ENCODE results near the gene SLC41A3. TPM values are rescaled to one million over a fixed set of nuclear protein-coding genes. Genes with fewer than 3 reads are reported as not detected.

SLC41A3 gene
- total RNA-seq, 4 donors from 2014 or later = 22.7 to 41.5 (median 29.1) TPM

DNA sequence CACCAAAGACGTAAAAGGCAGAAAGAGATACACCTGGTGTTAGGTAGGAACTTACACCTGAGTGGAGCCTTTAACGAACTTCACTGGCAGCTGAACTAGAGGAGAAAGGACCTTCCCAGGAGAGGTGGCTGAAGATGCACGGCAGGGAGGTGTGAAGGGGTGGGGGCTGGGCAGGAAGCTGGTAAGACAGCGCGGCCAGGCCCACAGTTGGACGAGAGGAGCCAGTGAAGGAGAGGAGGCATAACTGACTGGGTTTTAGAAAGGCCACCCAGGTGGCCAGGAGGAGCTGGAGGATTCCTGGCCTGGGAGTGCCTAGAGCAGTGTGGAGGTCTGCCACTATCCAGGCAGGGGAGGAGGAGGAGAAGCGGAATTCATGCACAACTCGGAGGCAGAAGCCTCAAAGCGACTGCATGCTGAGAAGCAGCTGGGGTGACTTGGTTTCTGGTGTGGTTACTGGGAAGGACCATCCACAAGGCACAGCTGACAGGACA is 51.9 kb downstream of the SLC41A3 start:
- in situ Hi-C loops (cut with MboI; ENCODE audit: low pct_ligation_motif_present in 1 of 4, low pct_unique_long_range_greater_than_20kb in 1 of 4, low sequenced_read_pairs in 3 of 4) = no loop called here
- H3K27me3 ChIP-seq = no peaks in the 10 kb centered on the region

DNA sequence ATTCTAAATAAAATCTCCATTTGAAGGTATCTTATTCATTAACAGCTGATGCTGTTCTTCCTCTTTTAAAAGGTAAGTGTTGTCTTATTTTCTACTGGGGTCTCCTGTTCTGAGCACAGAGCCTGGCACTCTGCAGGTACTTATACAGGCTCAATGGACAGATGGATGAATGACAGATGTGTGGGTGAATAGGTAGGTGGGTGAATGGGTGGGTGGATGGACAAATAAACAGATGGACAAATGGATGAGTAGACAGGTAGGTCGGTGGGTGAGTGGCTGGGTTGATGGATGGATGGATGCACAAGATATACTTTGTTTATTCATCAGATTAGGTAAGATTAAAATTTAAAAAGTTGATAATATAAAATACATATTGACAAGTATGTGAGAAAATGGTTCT is 53.5 kb downstream of the SLC41A3 start:
- no peak for DNase-seq
- Histone ChIP-seq H3K27me3 (no peaks in the 10 kb centered on the region), H3K27ac (no peak overlapping the region), H3K4me3 (no peak overlapping the region), H3K36me3 (no peaks in the 10 kb centered on the region), H3K9me3 (peaks cover 7 to 9% of the 10 kb centered on the region in 2 donors), H3K4me1 (no peaks in the 10 kb centered on the region)
- 76 to 79% methylated on average over 1 of the region's 1 CpG for WGBS, 2 donors (ENCODE audit: low coverage in 1 of 2)
- intact Hi-C loops (cut with DNase I; ENCODE audit: low total_unique reads) (no loop called here), in situ Hi-C loops (cut with MboI; ENCODE audit: low pct_ligation_motif_present in 1 of 4, low pct_unique_long_range_greater_than_20kb in 1 of 4, low sequenced_read_pairs in 3 of 4) (no loop called here)
- TF ChIP-seq CTCF (IDR thresholded peaks at IDR 0.05) (no peak), POLR2AphosphoS5 (IDR thresholded peaks at IDR 0.05) (no peak), EP300 (IDR thresholded peaks at IDR 0.05; ENCODE audit: low read depth) (no peak), POLR2A (IDR thresholded peaks at IDR 0.05) (no peak)

More for the DNA sequence above, 51.9 kb downstream of the SLC41A3 start:
- Histone ChIP-seq H3K4me1 (no peaks in the 10 kb centered on the region), H3K4me3 (no peak overlapping the region), H3K27ac (no peak overlapping the region), H3K36me3 (no peaks in the 10 kb centered on the region), H3K9me3 (peaks cover 7 to 9% of the 10 kb centered on the region in 2 donors)
- TF ChIP-seq POLR2A (IDR thresholded peaks at IDR 0.05) = no peak
- no peak for TF ChIP-seq POLR2AphosphoS5 (IDR thresholded peaks at IDR 0.05)
- no peak for TF ChIP-seq CTCF (IDR thresholded peaks at IDR 0.05)
- TF ChIP-seq EP300 (IDR thresholded peaks at IDR 0.05; ENCODE audit: low read depth) = no peak
- WGBS, 2 donors (ENCODE audit: low coverage in 1 of 2) = 87 to 93% methylated on average over 3 to 9 of the region's 9 CpGs
- DNase-seq = no peak
- intact Hi-C loops (cut with DNase I; ENCODE audit: low total_unique reads) = no loop called here

- no peak for DNase-seq
- intact Hi-C loops (cut with DNase I; ENCODE audit: low total_unique reads) = no loop called here
Observed at GRCh38 chr3:126029241-126029640, 54.7 kb downstream of the SLC41A3 start.

GRCh38 chr3:126028096-126028495 is 55.8 kb downstream of the SLC41A3 start:
- Histone ChIP-seq H3K27ac (no peak overlapping the region), H3K36me3 (no peaks in the 10 kb centered on the region), H3K9me3 (peaks cover 7 to 9% of the 10 kb centered on the region in 2 donors), H3K4me1 (no peaks in the 10 kb centered on the region), H3K27me3 (no peaks in the 10 kb centered on the region), H3K4me3 (no peak overlapping the region)
- TF ChIP-seq POLR2AphosphoS5 (IDR thresholded peaks at IDR 0.05) = no peak
- TF ChIP-seq EP300 (IDR thresholded peaks at IDR 0.05; ENCODE audit: low read depth) = no peak
- no peak for TF ChIP-seq CTCF (IDR thresholded peaks at IDR 0.05)
- TF ChIP-seq POLR2A (IDR thresholded peaks at IDR 0.05) = no peak
- in situ Hi-C loops (cut with MboI; ENCODE audit: low pct_ligation_motif_present in 1 of 4, low pct_unique_long_range_greater_than_20kb in 1 of 4, low sequenced_read_pairs in 3 of 4) (no loop called here), intact Hi-C loops (cut with DNase I; ENCODE audit: low total_unique reads) (no loop called here)
- 90% methylated on average over 4 of the region's 4 CpGs; no CpG with 5 or more reads in 1 of the 2 donors for WGBS, 2 donors (ENCODE audit: low coverage in 1 of 2)
- no peak for DNase-seq

More at GRCh38 chr3:126029241-126029640, 54.7 kb downstream of the SLC41A3 start:
- Histone ChIP-seq H3K36me3 (no peaks in the 10 kb centered on the region), H3K4me3 (no peak overlapping the region), H3K4me1 (no peaks in the 10 kb centered on the region), H3K27me3 (no peaks in the 10 kb centered on the region), H3K27ac (no peak overlapping the region), H3K9me3 (peaks cover 7 to 9% of the 10 kb centered on the region in 2 donors)
- in situ Hi-C loops (cut with MboI; ENCODE audit: low pct_ligation_motif_present in 1 of 4, low pct_unique_long_range_greater_than_20kb in 1 of 4, low sequenced_read_pairs in 3 of 4) = no loop called here
- TF ChIP-seq CTCF (IDR thresholded peaks at IDR 0.05) (no peak), POLR2AphosphoS5 (IDR thresholded peaks at IDR 0.05) (no peak)

All from transverse colon (tissue), 4 donors.